Neural cell (in vitro differentiated cells): Measurements from ENCODE around the gene ETV6. TPM values are rescaled to one million over a fixed set of nuclear protein-coding genes. Genes with fewer than 3 reads are reported as not detected.

Experiments
- H2AFZ ChIP-seq: fragments of 200-600, 300-800 bp; sonication (generic), shearing (Covaris generic); 2 replicates; pipeline ENCODE4 v1.6.0; 2014; ENCODE audit warnings: low read depth, mild to moderate bottlenecking, antibody characterized with exemption, low read length, moderate library complexity
- H3F3A ChIP-seq: fragments of 200-600 bp; shearing (Covaris generic); 2 replicates; pipeline ENCODE4 v1.6.1; 2016; ENCODE audit warnings: mild to moderate bottlenecking, moderate library complexity, mixed read lengths, antibody characterized with exemption, low read length; ENCODE audit not compliant: insufficient read depth, poor library complexity, severe bottlenecking
- H3K27ac ChIP-seq: fragments of 200-600, 300-800 bp; sonication (generic), shearing (Covaris generic); 2 replicates; pipeline ENCODE4 v1.5.1; 2014; ENCODE audit warnings: mild to moderate bottlenecking, low read length, moderate library complexity
- H3K27me3 ChIP-seq: fragments of 300-800, 200-600 bp; sonication (generic), shearing (Covaris generic); 2 replicates; pipeline ENCODE4 v1.6.0; 2014; ENCODE audit warnings: mild to moderate bottlenecking, low read depth, low read length, moderate library complexity; ENCODE audit not compliant: insufficient read depth
- H3K36me3 ChIP-seq: fragments of 300-800, 200-600 bp; sonication (generic), shearing (Covaris generic); 2 replicates; pipeline ENCODE4 v1.5.1; 2014; ENCODE audit warnings: mild to moderate bottlenecking, antibody characterized with exemption, low read length, moderate library complexity; ENCODE audit not compliant: insufficient read depth
- H3K4me2 ChIP-seq: fragments of 300-800, 200-600 bp; sonication (generic), shearing (Covaris generic); 2 replicates; pipeline ENCODE4 v1.6.0; 2014; ENCODE audit warnings: mild to moderate bottlenecking, low read length
- H3K4me3 ChIP-seq: fragments of 300-800, 200-600 bp; sonication (generic), shearing (Covaris generic); 2 replicates; pipeline ENCODE4 v1.5.1; 2014; ENCODE audit warnings: mild to moderate bottlenecking, low read length, moderate library complexity
- H3K79me2 ChIP-seq: fragments of 200-600 bp; shearing (Covaris generic); replicated peaks from 2 replicates; pipeline ENCODE4 v1.6.0; 2014; ENCODE audit warnings: mild to moderate bottlenecking, low read length, moderate library complexity; ENCODE audit not compliant: insufficient read depth
- H3K9ac ChIP-seq: fragments of 300-800, 200-600 bp; sonication (generic), shearing (Covaris generic); 2 replicates; pipeline ENCODE4 v1.6.1; 2016; ENCODE audit warnings: mild to moderate bottlenecking, low read length, mixed read lengths
- H3K9me2 ChIP-seq: fragments of 200-600 bp; shearing (Covaris generic); 2 replicates; pipeline ENCODE4 v1.6.1; 2016; ENCODE audit warnings: mild to moderate bottlenecking, low read length, mixed read lengths; ENCODE audit not compliant: insufficient read depth
- H3K9me3 ChIP-seq: fragments of 200-600, 300-800 bp; sonication (generic), shearing (Covaris generic); 2 replicates; pipeline ENCODE4 v1.6.1; 2016; ENCODE audit warnings: mild to moderate bottlenecking, mixed run types, low read length, moderate library complexity, mixed read lengths
- H4K20me1 ChIP-seq: fragments of 200-600 bp; shearing (Covaris generic); 2 replicates; pipeline ENCODE4 v1.6.1; 2016; ENCODE audit warnings: mild to moderate bottlenecking, mixed run types; ENCODE audit not compliant: insufficient read depth
- EP300 ChIP-seq: fragments of 450-650 bp; conservative IDR thresholded peaks from 2 replicates; pipeline ENCODE4 v1.6.1; 2014; ENCODE audit warnings: antibody characterized with exemption, mild to moderate bottlenecking, moderate library complexity; ENCODE audit not compliant: poor library complexity, severe bottlenecking
- EZH2 ChIP-seq: fragments of 200-600, 300-800 bp; shearing (Covaris generic), sonication (generic); IDR thresholded peaks from 2 replicates; pipeline ENCODE4 v1.6.1; 2014; ENCODE audit warnings: antibody characterized with exemption, low read length, borderline replicate concordance, mild to moderate bottlenecking; ENCODE audit not compliant: insufficient read depth, poor library complexity, severe bottlenecking
- MXI1 ChIP-seq: fragments of 450-650 bp; conservative IDR thresholded peaks from 2 replicates; pipeline ENCODE4 v1.6.1; 2014; ENCODE audit warnings: antibody characterized with exemption, mild to moderate bottlenecking; ENCODE audit not compliant: poor library complexity, severe bottlenecking
- POLR2AphosphoS5 ChIP-seq: IDR thresholded peaks from 2 replicates; pipeline ENCODE4 v1.6.1; 2012
- RAD21 ChIP-seq: fragments of 450-650 bp; conservative IDR thresholded peaks from 2 replicates; pipeline ENCODE4 v1.6.1; 2014; ENCODE audit warnings: antibody characterized with exemption, mild to moderate bottlenecking, moderate library complexity
- SMC3 ChIP-seq: fragments of 450-650 bp; conservative IDR thresholded peaks from 2 replicates; pipeline ENCODE4 v1.6.1; 2014; ENCODE audit warnings: antibody characterized with exemption, mild to moderate bottlenecking, moderate library complexity; ENCODE audit not compliant: poor library complexity
- TAF1 ChIP-seq: IDR thresholded peaks from 2 replicates; pipeline ENCODE4 v1.6.1; 2012; ENCODE audit warnings: low read depth
- polyA plus RNA-seq: library from polyadenylated mRNA; depleted of rRNA; stranded (reverse); fragments of >200 nt; gene quantifications from 2 replicates; pipeline ENCODE4 v1.2.3, GENCODE V29; 2014
- TF ChIP-seq, protein P1 (sequence below): fragments of 450-650 bp; IDR thresholded peaks from 2 replicates; pipeline ENCODE4 v1.5.1; 2014; ENCODE audit warnings: antibody characterized with exemption, mild to moderate bottlenecking, moderate library complexity; ENCODE audit not compliant: poor library complexity, severe bottlenecking
- TF ChIP-seq, protein P2 (sequence below): IDR thresholded peaks from 2 replicates; pipeline ENCODE4 v1.6.1; 2012; ENCODE audit warnings: borderline replicate concordance

The ETV6 gene
- polyA plus RNA-seq, 1 donor from 2014 or later = 1.6 TPM

- no peak overlapping the region for H3K4me2 ChIP-seq
- no peaks in the 10 kb centered on the region for H3K36me3 ChIP-seq
- no peaks in the 10 kb centered on the region for H3K27me3 ChIP-seq
- H3F3A ChIP-seq = no peaks in the 10 kb centered on the region
- H3K9me3 ChIP-seq = peaks cover 5% of the 10 kb centered on the region
- H2AFZ ChIP-seq = no peak overlapping the region
- no peaks in the 10 kb centered on the region for H4K20me1 ChIP-seq
- no peak overlapping the region for H3K9ac ChIP-seq
- TF ChIP-seq, protein P1, sequence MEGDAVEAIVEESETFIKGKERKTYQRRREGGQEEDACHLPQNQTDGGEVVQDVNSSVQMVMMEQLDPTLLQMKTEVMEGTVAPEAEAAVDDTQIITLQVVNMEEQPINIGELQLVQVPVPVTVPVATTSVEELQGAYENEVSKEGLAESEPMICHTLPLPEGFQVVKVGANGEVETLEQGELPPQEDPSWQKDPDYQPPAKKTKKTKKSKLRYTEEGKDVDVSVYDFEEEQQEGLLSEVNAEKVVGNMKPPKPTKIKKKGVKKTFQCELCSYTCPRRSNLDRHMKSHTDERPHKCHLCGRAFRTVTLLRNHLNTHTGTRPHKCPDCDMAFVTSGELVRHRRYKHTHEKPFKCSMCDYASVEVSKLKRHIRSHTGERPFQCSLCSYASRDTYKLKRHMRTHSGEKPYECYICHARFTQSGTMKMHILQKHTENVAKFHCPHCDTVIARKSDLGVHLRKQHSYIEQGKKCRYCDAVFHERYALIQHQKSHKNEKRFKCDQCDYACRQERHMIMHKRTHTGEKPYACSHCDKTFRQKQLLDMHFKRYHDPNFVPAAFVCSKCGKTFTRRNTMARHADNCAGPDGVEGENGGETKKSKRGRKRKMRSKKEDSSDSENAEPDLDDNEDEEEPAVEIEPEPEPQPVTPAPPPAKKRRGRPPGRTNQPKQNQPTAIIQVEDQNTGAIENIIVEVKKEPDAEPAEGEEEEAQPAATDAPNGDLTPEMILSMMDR = no peak
- TF ChIP-seq TAF1 = no peak
- TF ChIP-seq, protein P2, sequence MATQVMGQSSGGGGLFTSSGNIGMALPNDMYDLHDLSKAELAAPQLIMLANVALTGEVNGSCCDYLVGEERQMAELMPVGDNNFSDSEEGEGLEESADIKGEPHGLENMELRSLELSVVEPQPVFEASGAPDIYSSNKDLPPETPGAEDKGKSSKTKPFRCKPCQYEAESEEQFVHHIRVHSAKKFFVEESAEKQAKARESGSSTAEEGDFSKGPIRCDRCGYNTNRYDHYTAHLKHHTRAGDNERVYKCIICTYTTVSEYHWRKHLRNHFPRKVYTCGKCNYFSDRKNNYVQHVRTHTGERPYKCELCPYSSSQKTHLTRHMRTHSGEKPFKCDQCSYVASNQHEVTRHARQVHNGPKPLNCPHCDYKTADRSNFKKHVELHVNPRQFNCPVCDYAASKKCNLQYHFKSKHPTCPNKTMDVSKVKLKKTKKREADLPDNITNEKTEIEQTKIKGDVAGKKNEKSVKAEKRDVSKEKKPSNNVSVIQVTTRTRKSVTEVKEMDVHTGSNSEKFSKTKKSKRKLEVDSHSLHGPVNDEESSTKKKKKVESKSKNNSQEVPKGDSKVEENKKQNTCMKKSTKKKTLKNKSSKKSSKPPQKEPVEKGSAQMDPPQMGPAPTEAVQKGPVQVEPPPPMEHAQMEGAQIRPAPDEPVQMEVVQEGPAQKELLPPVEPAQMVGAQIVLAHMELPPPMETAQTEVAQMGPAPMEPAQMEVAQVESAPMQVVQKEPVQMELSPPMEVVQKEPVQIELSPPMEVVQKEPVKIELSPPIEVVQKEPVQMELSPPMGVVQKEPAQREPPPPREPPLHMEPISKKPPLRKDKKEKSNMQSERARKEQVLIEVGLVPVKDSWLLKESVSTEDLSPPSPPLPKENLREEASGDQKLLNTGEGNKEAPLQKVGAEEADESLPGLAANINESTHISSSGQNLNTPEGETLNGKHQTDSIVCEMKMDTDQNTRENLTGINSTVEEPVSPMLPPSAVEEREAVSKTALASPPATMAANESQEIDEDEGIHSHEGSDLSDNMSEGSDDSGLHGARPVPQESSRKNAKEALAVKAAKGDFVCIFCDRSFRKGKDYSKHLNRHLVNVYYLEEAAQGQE = no peak
- no peak for TF ChIP-seq EZH2
- TF ChIP-seq POLR2AphosphoS5 = no peak
- no peak for TF ChIP-seq MXI1
- no peak for TF ChIP-seq SMC3
- TF ChIP-seq EP300 = no peak
- no peak for TF ChIP-seq RAD21
- H3K27ac ChIP-seq = no peak overlapping the region
- H3K79me2 ChIP-seq = no peaks in the 10 kb centered on the region
- no peaks in the 10 kb centered on the region for H3K9me2 ChIP-seq
- H3K4me3 ChIP-seq = no peak overlapping the region
Observed at GRCh38 chr12:11638315-11638916, 11.1 kb upstream of the ETV6 start.

DNA sequence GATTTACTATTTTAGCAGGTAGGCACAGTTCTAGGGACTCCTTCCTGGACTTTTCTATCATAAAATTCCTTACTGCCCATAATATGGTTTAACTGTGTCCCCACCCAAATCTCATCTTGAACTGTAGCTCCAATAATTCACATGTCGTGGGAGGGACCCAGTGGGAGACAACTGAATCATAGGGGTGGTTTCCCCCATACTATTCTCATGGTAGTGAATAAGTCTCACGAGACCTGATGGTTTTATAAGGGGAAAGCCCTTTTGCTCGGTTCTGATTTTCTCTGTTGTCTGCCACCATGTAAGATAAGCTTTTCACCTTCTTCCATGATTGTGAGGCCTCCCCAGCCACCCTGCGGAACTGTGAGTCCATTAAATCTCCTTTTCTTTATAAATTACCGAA lies 10.0 kb upstream of the ETV6 start:
- H3F3A ChIP-seq = no peaks in the 10 kb centered on the region

More for the DNA sequence above, 10.0 kb upstream of the ETV6 start:
- Histone ChIP-seq H3K9me2 (no peaks in the 10 kb centered on the region), H3K27ac (no peak overlapping the region), H4K20me1 (no peaks in the 10 kb centered on the region), H3K9me3 (peaks cover 5% of the 10 kb centered on the region), H3K4me3 (no peak overlapping the region), H3K9ac (no peak overlapping the region), H3K27me3 (no peaks in the 10 kb centered on the region), H3K4me2 (no peak overlapping the region), H3K36me3 (no peaks in the 10 kb centered on the region), H2AFZ (no peak overlapping the region), H3K79me2 (no peaks in the 10 kb centered on the region)
- TF ChIP-seq, protein P2 = no peak
- TF ChIP-seq EP300 (no peak), RAD21 (no peak), MXI1 (no peak), TAF1 (no peak), SMC3 (no peak)
